ENCODE measurements around the gene CNTF.

- TF ChIP-seq POLR2A (IDR thresholded peaks at IDR 0.05; ENCODE audit: low read length), result no peak
- no peak for TF ChIP-seq GATA1 (IDR thresholded peaks at IDR 0.05; ENCODE audit: low read depth, low read length)
Observed at GRCh38 chr11:58628446-58628845, 6.0 kb downstream of the CNTF start.
